RCC 7860 (cell line): Measurements from ENCODE around the gene B3GLCT.
"Not testable (repeated sequence)": the region's sequence is repeated elsewhere in the genome, so short reads cannot be mapped to it uniquely, and the experiment has no call there.

Source experiments
- DNase-seq: peaks from one replicate; pipeline ENCODE4 v3.0.0-alpha.2; 2015; ENCODE audit warnings: low spot score
- FAIRE-seq: peaks from 2 replicates; lab custom pipeline; 2012; peaks lifted over from hg19 to GRCh38; lab: Jason Lieb, UNC

The B3GLCT gene

DNA sequence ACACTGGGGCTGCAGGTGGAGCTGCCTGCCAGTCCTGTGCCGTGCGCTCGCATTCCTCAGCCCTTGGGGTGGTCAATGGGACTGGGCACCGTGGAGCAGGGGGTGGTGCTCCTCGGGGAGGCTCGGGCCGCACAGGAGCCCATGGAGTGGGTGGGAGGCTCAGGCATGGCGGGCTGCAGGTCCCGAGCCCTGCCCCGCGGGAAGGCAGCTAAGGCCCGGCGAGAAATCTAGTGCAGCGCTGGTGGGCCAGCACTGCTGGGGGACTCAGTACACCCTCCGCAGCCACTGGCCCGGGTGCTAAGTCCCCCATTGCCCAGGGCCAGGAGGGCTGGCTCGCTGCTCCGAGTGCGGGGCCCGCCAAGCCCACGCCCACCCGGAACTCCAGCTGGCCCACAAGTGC lies 139.8 kb downstream of the B3GLCT start:
- DNase-seq, FAIRE-seq: not testable (repeated sequence)

- not testable (repeated sequence) for DNase-seq, FAIRE-seq
These were observed 141.1 kb downstream of the B3GLCT start for GRCh38 chr13:31340848-31341247.

- no peak for FAIRE-seq
These were observed 147.1 kb downstream of the B3GLCT start for GRCh38 chr13:31346891-31347290.

GRCh38 chr13:31349156-31349555 lies 149.4 kb downstream of the B3GLCT start:
- FAIRE-seq = no peak
- no peak for DNase-seq

More at GRCh38 chr13:31346891-31347290, 147.1 kb downstream of the B3GLCT start:
- no peak for DNase-seq

- FAIRE-seq (no peak), DNase-seq (no peak)
These were observed 150.8 kb downstream of the B3GLCT start for GRCh38 chr13:31350560-31350959.

DNA sequence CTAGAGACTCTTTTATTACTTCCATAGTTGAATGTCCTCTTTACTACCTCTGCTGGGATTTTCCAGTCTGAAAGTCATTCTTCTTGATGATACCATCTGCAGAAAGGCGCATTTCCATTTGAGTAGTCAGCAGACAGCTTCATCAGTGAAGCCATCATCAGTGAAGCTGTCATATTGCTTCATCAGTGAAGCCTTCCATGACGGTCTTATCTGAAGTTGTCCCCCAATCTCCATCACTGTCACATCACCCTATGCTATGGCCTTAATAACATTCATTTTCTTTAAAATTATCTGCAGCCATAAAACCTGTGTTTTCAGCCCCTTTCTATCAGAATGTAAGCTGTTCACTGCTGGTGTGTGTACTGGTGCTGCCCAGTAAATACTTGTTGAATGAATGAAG lies 151.6 kb downstream of the B3GLCT start:
- DNase-seq = no peak
- no peak for FAIRE-seq

DNA sequence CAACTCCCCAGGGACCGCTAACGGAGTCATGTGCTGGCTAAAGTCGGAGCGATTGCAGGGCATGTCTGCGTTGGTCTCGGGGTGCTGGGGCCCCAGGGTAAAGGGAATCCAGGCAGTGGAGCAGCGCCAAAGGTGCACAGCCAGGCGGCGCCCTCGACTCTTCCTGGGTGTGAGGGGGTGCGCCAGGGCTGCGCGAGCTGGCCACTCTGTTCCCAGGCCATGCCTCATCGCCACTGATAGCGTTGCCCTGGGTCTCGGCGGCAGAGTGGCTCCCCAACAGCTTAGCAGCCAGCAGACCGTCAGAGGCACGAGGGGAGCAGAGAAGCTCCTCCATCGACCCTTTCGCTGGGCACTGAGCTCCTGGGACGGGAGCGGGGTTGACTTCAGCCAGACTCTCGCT lies 152.7 kb downstream of the B3GLCT start:
- DNase-seq (no peak), FAIRE-seq (no peak)

GRCh38 chr13:31355001-31355400 lies 155.2 kb downstream of the B3GLCT start:
- no peak for DNase-seq
- no peak for FAIRE-seq

GRCh38 chr13:31356991-31357390 lies 157.2 kb downstream of the B3GLCT start:
- DNase-seq (no peak), FAIRE-seq (no peak)

DNA sequence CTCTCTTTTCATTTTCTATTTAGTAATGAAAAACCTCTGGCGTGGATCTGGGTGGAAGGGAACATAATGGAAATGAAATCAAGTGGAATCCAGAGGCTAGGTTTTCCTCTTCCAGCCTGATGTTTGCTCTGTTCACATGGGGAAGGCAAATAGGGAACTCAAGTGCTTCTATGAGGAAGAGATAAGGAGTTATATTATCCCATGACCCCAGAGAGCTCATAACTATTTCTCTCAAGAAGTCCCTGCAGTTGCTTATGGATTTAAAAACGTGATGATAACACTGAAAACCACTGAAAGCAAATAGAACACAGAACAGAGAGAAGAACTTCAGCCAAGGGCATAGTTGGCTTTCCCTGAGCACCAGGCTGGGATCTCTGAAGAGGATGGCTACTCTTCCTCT lies 157.8 kb downstream of the B3GLCT start:
- DNase-seq (no peak), FAIRE-seq (no peak)

DNA sequence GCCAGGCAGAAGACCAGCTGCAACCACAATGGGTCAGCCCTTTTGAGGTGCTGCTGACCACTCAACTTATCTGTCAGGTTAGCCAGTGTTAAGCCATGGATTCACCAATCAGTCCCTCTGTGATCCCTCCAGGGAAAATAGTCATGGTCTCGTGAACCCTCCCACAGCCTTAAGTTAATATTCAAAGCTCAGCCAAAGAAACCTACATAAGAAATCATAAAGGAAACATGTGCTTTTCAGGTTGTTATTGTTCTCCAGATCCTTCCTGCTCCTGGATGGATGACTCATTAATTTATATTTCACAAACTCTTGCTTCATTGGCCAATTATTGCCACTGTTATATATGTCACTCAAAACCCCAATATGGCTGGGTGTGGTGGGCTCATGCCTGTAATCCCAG lies 161.9 kb downstream of the B3GLCT start:
- FAIRE-seq (no peak), DNase-seq (no peak)

GRCh38 chr13:31365630-31366029 lies 165.9 kb downstream of the B3GLCT start:
- DNase-seq = no peak
- no peak for FAIRE-seq

GRCh38 chr13:31367410-31367809 lies 167.6 kb downstream of the B3GLCT start:
- DNase-seq (no peak), FAIRE-seq (no peak)

DNA sequence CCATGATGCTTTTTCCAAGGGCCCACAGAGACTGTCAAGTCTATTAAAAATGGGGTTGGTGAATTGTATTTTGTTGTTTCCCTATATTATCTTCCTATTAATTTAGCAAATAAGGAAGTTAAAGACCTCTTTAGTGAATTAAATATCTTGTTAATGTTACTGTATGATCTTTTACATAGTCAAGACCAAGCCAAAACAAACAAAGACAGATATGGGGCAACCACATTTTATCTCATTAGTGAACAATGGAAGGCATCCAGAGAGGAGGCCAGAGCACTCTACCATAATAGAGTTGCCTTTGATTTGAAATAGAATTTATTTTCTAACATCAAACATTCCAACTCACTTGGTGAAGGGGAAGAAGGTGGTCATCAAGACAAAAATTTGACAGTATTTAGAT lies 169.4 kb downstream of the B3GLCT start:
- DNase-seq = no peak
- FAIRE-seq = no peak

DNA sequence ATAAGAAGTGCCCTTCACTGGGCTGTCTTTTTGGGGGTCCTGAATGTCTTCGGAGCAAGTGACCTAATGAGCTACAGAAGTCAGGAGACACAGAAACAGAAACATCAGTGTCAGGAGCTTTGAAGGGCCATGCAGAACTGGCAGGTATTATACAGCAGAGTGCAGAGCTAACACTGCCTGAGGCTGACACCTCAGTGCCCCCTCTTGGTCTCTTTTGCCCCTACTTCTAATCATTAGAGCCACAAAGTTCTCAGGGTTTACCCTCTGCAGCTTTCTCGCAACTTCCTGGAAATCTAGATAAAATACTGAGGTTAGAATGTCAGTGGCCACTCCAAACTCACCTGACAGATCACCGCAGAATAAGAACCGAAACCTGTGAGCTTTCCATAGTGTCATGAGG lies 172.7 kb downstream of the B3GLCT start:
- DNase-seq = no peak
- FAIRE-seq = no peak

GRCh38 chr13:31374682-31375081 lies 174.9 kb downstream of the B3GLCT start:
- FAIRE-seq = no peak

GRCh38 chr13:31377946-31378345 lies 178.2 kb downstream of the B3GLCT start:
- no peak for DNase-seq
- FAIRE-seq = no peak

More at GRCh38 chr13:31374682-31375081, 174.9 kb downstream of the B3GLCT start:
- DNase-seq = no peak

DNA sequence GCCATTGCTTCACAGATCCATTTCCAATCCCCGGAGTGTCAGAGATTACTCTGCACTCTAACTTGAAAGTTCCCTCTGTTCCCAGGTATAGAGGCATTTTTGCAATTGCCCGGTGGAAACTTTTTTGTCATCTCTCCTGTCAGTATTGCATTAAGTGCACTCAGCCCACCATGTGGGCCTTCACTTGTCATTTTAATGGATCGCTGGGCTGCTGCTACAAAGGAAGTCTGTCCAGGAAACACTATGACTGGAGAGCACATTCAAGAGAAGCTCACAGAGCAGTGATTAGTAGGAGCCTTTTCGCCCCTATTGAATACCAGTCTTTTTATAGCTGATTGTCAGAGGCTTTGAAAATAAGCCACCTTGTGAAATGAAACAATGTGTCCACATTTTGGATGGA lies 180.9 kb downstream of the B3GLCT start:
- DNase-seq (no peak), FAIRE-seq (no peak)
